Trophoblast cell (in vitro differentiated cells and primary cell): ENCODE measurements around the gene FSTL1.

Experiments used
- DNase-seq, 2 donors: peaks; one replicate each; pipeline ENCODE4 v3.0.0-alpha.2; 2016
- H2AFZ ChIP-seq: 2 replicates; pipeline ENCODE4 v1.6.1; 2013; ENCODE audit warnings: low read length, moderate library complexity, mild to moderate bottlenecking; ENCODE audit not compliant: insufficient read depth, poor library complexity
- H2AK5ac ChIP-seq: 2 replicates; pipeline ENCODE4 v1.6.1; 2013; ENCODE audit warnings: mild to moderate bottlenecking, low read length
- H2BK120ac ChIP-seq: 2 replicates; pipeline ENCODE4 v1.6.1; 2013; ENCODE audit warnings: low read length, mild to moderate bottlenecking, moderate library complexity; ENCODE audit not compliant: insufficient read depth, poor library complexity
- H2BK12ac ChIP-seq: 2 replicates; pipeline ENCODE4 v1.6.1; 2013; ENCODE audit warnings: mild to moderate bottlenecking, low read length, moderate library complexity
- H2BK5ac ChIP-seq: 2 replicates; pipeline ENCODE4 v1.6.1; 2013; ENCODE audit warnings: low read length, low read depth, moderate library complexity, mild to moderate bottlenecking; ENCODE audit not compliant: poor library complexity
- H3K14ac ChIP-seq: 2 replicates; pipeline ENCODE4 v1.6.1; 2013; ENCODE audit warnings: mild to moderate bottlenecking, low read length
- H3K18ac ChIP-seq: 2 replicates; pipeline ENCODE4 v1.6.1; 2013; ENCODE audit warnings: mild to moderate bottlenecking, low read length
- H3K23ac ChIP-seq: 2 replicates; pipeline ENCODE4 v1.6.1; 2013; ENCODE audit warnings: low read length
- H3K27ac ChIP-seq: 2 replicates; pipeline ENCODE4 v1.5.1; 2013; ENCODE audit warnings: low read depth, mild to moderate bottlenecking, inconsistent platforms, low read length, moderate library complexity
- H3K27me3 ChIP-seq: 2 replicates; pipeline ENCODE4 v1.6.1; 2013; ENCODE audit warnings: inconsistent platforms, mild to moderate bottlenecking, low read length, moderate library complexity; ENCODE audit not compliant: insufficient read depth
- H3K36me3 ChIP-seq, 2 experiments: 1 replicate in 1 of 2; 2 replicates in 1 of 2; pipeline ENCODE4 v1.6.1; 2013; ENCODE audit warnings: low read length in 2 of 2, mild to moderate bottlenecking in 2 of 2, moderate library complexity in 1 of 2; ENCODE audit not compliant: insufficient read depth in 2 of 2, control insufficient read depth in 1 of 2
- H3K4ac ChIP-seq: 2 replicates; pipeline ENCODE4 v1.6.1; 2013; ENCODE audit warnings: low read depth, mild to moderate bottlenecking, low read length, moderate library complexity
- H3K4me1 ChIP-seq, 2 experiments: 1 replicate in 1 of 2; 2 replicates in 1 of 2; pipeline ENCODE4 v1.6.1; 2013; ENCODE audit warnings: low read length in 2 of 2, mild to moderate bottlenecking in 2 of 2, moderate library complexity in 1 of 2; ENCODE audit not compliant: insufficient read depth in 2 of 2, control insufficient read depth in 1 of 2
- H3K4me2 ChIP-seq: 2 replicates; pipeline ENCODE4 v1.6.1; 2013; ENCODE audit warnings: inconsistent platforms, mild to moderate bottlenecking, low read length, moderate library complexity
- H3K4me3 ChIP-seq: 2 replicates; pipeline ENCODE4 v1.5.1; 2013; ENCODE audit warnings: mild to moderate bottlenecking, low read depth, low read length, inconsistent platforms
- H3K79me1 ChIP-seq: one replicate; pipeline ENCODE4 v1.6.1; 2013; ENCODE audit warnings: low read length
- H3K79me2 ChIP-seq: 2 replicates; pipeline ENCODE4 v1.6.1; 2013; ENCODE audit warnings: low read length, mild to moderate bottlenecking; ENCODE audit not compliant: control insufficient read depth, insufficient read depth, poor library complexity
- H3K9ac ChIP-seq: 2 replicates; pipeline ENCODE4 v1.6.1; 2013; ENCODE audit warnings: mild to moderate bottlenecking, low read length
- H3K9me3 ChIP-seq: 2 replicates; pipeline ENCODE4 v1.6.1; 2013; ENCODE audit warnings: low read depth, mild to moderate bottlenecking, control low read depth, inconsistent platforms, low read length; ENCODE audit not compliant: insufficient read depth
- H4K12ac ChIP-seq: 2 replicates; pipeline ENCODE4 v1.6.1; 2013; ENCODE audit warnings: low read depth, mild to moderate bottlenecking, low read length, moderate library complexity
- H4K8ac ChIP-seq: 2 replicates; pipeline ENCODE4 v1.6.1; 2013; ENCODE audit warnings: low read depth, mild to moderate bottlenecking, low read length, moderate library complexity
- H4K91ac ChIP-seq: one replicate; pipeline ENCODE4 v1.6.1; 2013; ENCODE audit warnings: low read depth, mild to moderate bottlenecking, low read length, moderate library complexity
- WGBS: extraction: QIAGEN DNeasy Blood & Tissue Kit; methylation state at CpG from one replicate; pipeline ENCODE4 v1.1.7; 2013; ENCODE audit warnings: missing lambda C conversion rate; ENCODE audit not compliant: insufficient read length, insufficient coverage; ENCODE audit errors: extremely low coverage; 5-methylcytosine and 5-hydroxymethylcytosine counted together

The FSTL1 gene

GRCh38 chr3:120418446-120418845 is 32.3 kb downstream of the FSTL1 start:
- H3K4me3 ChIP-seq, result no peak overlapping the region
- no peaks in the 10 kb centered on the region for H3K79me2 ChIP-seq
- H3K9ac ChIP-seq, result no peak overlapping the region
- peak in 1 of 2 donors; percentile 54 for DNase-seq
- H3K23ac ChIP-seq, result no peak overlapping the region
- no peak overlapping the region for H2BK120ac ChIP-seq
- H3K9me3 ChIP-seq, result no peaks in the 10 kb centered on the region
- no peak overlapping the region for H2AK5ac ChIP-seq
- H3K4ac ChIP-seq, result peak overlapping the region; percentile 33
- H4K91ac ChIP-seq, result no peak overlapping the region
- no peak overlapping the region for H4K12ac ChIP-seq
- no peaks in the 10 kb centered on the region for H3K27me3 ChIP-seq
- peaks cover 11 to 22% of the 10 kb centered on the region in 2 experiments for H3K36me3 ChIP-seq
- no peak overlapping the region for H2BK5ac ChIP-seq
- H3K4me2 ChIP-seq, result no peak overlapping the region
- peaks cover 2 to 4% of the 10 kb centered on the region in 2 experiments for H3K4me1 ChIP-seq
- peaks cover 6% of the 10 kb centered on the region for H3K79me1 ChIP-seq
- no peak overlapping the region for H2BK12ac ChIP-seq
- no peak overlapping the region for H4K8ac ChIP-seq
- 100% methylated on average over 4 of the region's 7 CpGs for WGBS
- H3K18ac ChIP-seq, result peak overlapping the region; percentile 14
- no peak overlapping the region for H2AFZ ChIP-seq
- H3K14ac ChIP-seq, result no peak overlapping the region
- no peak overlapping the region for H3K27ac ChIP-seq

DNA sequence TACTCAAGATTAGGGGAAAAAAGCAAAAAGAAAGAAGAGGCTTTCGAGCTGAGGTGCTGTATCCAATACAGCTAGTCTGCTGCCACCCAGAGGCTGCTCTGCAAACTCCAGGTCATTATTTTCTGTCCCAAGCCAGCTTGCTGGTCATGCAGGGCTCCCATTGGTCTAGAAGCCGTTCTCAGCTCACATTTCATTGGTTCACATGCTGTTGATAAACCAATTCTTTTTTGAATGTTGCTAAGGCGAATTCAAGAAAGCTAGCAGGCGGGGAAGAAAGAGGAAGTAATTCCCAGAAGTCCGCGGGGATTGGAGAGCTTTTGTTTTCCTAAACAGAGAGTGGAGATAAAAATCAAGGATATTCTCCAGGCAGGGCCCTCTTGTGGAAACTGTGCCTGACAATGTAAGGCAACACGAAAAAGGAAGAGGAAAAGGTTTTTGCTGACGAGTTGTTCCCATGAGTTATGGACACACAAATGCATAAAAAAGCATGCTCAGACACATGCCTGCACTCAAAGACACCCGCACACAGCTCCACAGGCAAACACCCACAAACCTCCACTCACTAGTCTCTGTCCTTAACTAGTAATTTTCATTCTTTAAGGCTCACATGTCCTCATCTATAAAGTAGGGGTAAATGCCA is 33.4 kb downstream of the FSTL1 start:
- Histone ChIP-seq H3K4ac (no peak overlapping the region), H2BK5ac (no peak overlapping the region), H2AK5ac (no peak overlapping the region), H4K91ac (no peak overlapping the region), H3K23ac (no peak overlapping the region), H4K12ac (no peak overlapping the region), H3K36me3 (peaks cover 9 to 25% of the 10 kb centered on the region in 2 experiments), H3K18ac (no peak overlapping the region), H3K9ac (no peak overlapping the region), H3K14ac (no peak overlapping the region), H3K4me3 (no peak overlapping the region), H3K27ac (peak overlapping the region; percentile 52), H2BK12ac (no peak overlapping the region), H3K79me2 (no peaks in the 10 kb centered on the region), H3K4me2 (peak overlapping the region; percentile 22), H3K4me1 (peaks cover 2 to 4% of the 10 kb centered on the region in 2 experiments), H2BK120ac (no peak overlapping the region), H3K79me1 (peaks cover 4% of the 10 kb centered on the region), H3K9me3 (no peaks in the 10 kb centered on the region), H4K8ac (peak overlapping the region; percentile 11), H2AFZ (no peak overlapping the region), H3K27me3 (no peaks in the 10 kb centered on the region)
- no CpG with 5 or more reads among the region's 9 CpGs for WGBS
- peak; percentile 94 to 95 for DNase-seq

GRCh38 chr3:120416868-120417267 is 33.9 kb downstream of the FSTL1 start:
- DNase-seq, result no peak
- H3K23ac ChIP-seq, result no peak overlapping the region
- no peak overlapping the region for H3K27ac ChIP-seq
- H3K4ac ChIP-seq, result peak overlapping the region; percentile 50
- no peaks in the 10 kb centered on the region for H3K9me3 ChIP-seq
- no peak overlapping the region for H4K8ac ChIP-seq
- H2BK120ac ChIP-seq, result no peak overlapping the region
- H3K36me3 ChIP-seq, result peaks cover 12 to 30% of the 10 kb centered on the region in 2 experiments
- H3K14ac ChIP-seq, result no peak overlapping the region
- H3K27me3 ChIP-seq, result no peaks in the 10 kb centered on the region
- H4K12ac ChIP-seq, result no peak overlapping the region
- peak overlapping the region; percentile 19 for H3K18ac ChIP-seq
- WGBS, result no CpG with 5 or more reads among the region's 2 CpGs
- no peak overlapping the region for H3K9ac ChIP-seq
- peak overlapping the region; percentile 23 for H2BK12ac ChIP-seq
- H3K79me2 ChIP-seq, result no peaks in the 10 kb centered on the region
- no peak overlapping the region for H3K4me3 ChIP-seq
- H4K91ac ChIP-seq, result no peak overlapping the region
- H2AK5ac ChIP-seq, result peak overlapping the region; percentile 35
- H2BK5ac ChIP-seq, result no peak overlapping the region
- H3K79me1 ChIP-seq, result peaks cover 4% of the 10 kb centered on the region
- no peak overlapping the region for H2AFZ ChIP-seq
- peaks cover 2 to 4% of the 10 kb centered on the region in 2 experiments for H3K4me1 ChIP-seq
- H3K4me2 ChIP-seq, result no peak overlapping the region

DNA sequence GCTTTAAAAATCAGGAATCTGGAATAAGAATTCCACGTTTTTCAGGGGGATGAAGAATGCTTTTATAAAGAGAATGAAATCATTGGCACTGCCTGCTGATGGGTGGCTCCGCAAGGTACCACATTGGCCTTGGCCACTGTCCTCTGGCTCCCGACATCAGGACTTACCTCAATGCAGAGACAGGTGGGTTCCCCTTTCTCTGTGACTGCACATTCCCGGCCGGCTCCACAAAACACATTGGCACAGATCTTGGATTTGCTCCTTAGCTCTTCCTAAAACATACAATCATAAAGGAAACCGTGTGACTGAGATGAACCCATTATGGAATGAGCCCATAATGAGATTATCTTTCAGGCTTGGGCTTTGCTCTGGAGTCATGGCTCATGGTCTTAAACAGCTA is 35.0 kb downstream of the FSTL1 start:
- no peak overlapping the region for H3K23ac ChIP-seq
- no CpG with 5 or more reads among the region's 6 CpGs for WGBS
- no peaks in the 10 kb centered on the region for H3K9me3 ChIP-seq
- no peak overlapping the region for H4K91ac ChIP-seq
- no peak overlapping the region for H2BK120ac ChIP-seq
- H3K4me1 ChIP-seq, result peaks cover 2 to 4% of the 10 kb centered on the region in 2 experiments
- no peak for DNase-seq
- no peak overlapping the region for H2AK5ac ChIP-seq
- H2AFZ ChIP-seq, result no peak overlapping the region
- H3K4me3 ChIP-seq, result no peak overlapping the region
- no peak overlapping the region for H3K9ac ChIP-seq
- H4K12ac ChIP-seq, result no peak overlapping the region
- peaks cover 20 to 35% of the 10 kb centered on the region in 2 experiments for H3K36me3 ChIP-seq
- H4K8ac ChIP-seq, result no peak overlapping the region
- peaks cover 4% of the 10 kb centered on the region for H3K79me1 ChIP-seq
- H3K79me2 ChIP-seq, result no peaks in the 10 kb centered on the region
- H3K4me2 ChIP-seq, result no peak overlapping the region
- no peaks in the 10 kb centered on the region for H3K27me3 ChIP-seq
- no peak overlapping the region for H3K14ac ChIP-seq
- H2BK5ac ChIP-seq, result no peak overlapping the region
- peak overlapping the region; percentile 48 for H3K18ac ChIP-seq
- peak overlapping the region; percentile 56 for H3K4ac ChIP-seq
- no peak overlapping the region for H3K27ac ChIP-seq
- H2BK12ac ChIP-seq, result peak overlapping the region; percentile 34
